GM12878 (cell line): ENCODE results near the gene ZSCAN26.

ENCODE experiments used
- ATF2 ChIP-seq: IDR thresholded peaks from 2 replicates; pipeline ENCODE4 v1.6.1; 2012; ENCODE audit warnings: low read length, inconsistent platforms
- ZNF622 ChIP-seq: fragments of 450-650 bp; IDR thresholded peaks from 2 replicates; pipeline ENCODE4 v1.6.1; 2017; ENCODE audit warnings: mild to moderate bottlenecking, inconsistent platforms

DNA sequence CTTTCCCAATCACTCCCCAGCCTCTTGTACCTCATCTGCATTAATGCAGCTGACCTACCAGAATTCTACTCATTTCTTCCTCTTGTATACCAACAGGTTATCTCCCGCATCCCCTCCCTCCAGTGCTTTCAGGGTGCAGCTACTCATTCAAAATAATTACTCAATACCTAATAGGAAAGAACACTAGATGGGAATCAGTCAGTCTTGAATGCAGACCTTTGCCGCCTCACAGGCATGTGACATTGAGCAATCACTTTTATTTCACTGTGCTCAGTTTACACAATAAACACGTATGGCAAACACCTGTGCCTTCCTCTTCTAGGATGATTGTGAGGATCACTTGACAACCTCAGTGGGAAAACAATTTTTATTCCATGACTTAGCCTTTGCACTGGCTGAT, 55.7 kb downstream of the ZSCAN26 start:
- no peak for TF ChIP-seq ZNF622
- no peak for TF ChIP-seq ATF2
